Heart left ventricle (tissue), 13 donors: ENCODE data around the gene EPHB6.

Experiments used
- POLR2A ChIP-seq, 2 donors: fragments of 450-650 bp; IDR thresholded peaks; one replicate each; pipeline ENCODE4 v1.6.1; 2017; ENCODE audit warnings: antibody characterized with exemption in 2 of 2, mild to moderate bottlenecking in 2 of 2, moderate library complexity in 2 of 2
- TF ChIP-seq, protein P1 (sequence below), 12 donors: fragments of 200-600 bp; sonication (generic) in 4 of 12; IDR thresholded peaks; one replicate each; pipeline versions ENCODE4 v1.5.0 to v1.8.0; 2018 to 2022; ENCODE audit warnings: antibody characterized with exemption in 12 of 12, mild to moderate bottlenecking in 5 of 12
- donor health status: ischemic (EF 13 %, LVEDD 7.1; RV severe dilation, severe dysfunction).
- donor health status: DM: no; HTN: yes; CAD: no.
- donor health status: DM: no; HTN: no; CAD: no.
- donor health status: ischemic (EF 25% LVEDD 6.9; RV normal size, moderate dysfunction).
- donor health status: ischemic (EF 25% LVEDD 5.7; RV mildly dilated, moderate dysfunction).
- donor health status: ischemic (EF 35%, LVEDD 5.7; RV mildly dilated, moderate dysfunction).
- donor health status: nonischemic (EF 11% LVEDD 7.7; RV severe dilation, severe dysfunction).
- donor health status: DM: yes; HTN: yes; CAD: no.
- donor health status: PGD.
- donor health status: ischemic (EF 29% LVEDD 5.4; RV normal size, mild dysfunction).
- donor health status: nonischemic (EF 23%, LVEDD 6.1; RV moderate dilation, normal function).

DNA sequence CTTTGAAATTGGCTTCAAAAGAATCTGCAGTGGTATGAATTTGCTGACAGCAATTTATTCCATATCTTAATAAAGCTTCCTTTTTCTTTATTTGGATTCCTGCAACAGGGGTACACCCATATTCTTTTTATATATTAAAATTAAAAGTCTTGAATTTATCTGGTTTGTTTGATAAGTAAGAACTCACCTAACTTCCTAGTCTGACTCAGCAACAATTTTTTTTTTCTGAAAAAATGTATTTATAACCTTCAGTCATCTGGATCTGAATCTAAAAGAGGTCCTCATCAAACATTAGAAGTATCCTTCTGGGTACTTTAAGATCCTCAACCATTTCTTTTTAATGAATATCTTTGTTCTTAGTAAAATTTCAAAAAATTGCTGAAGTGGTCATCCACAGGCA, 4.5 kb downstream of the EPHB6 start:
- TF ChIP-seq, protein P1, sequence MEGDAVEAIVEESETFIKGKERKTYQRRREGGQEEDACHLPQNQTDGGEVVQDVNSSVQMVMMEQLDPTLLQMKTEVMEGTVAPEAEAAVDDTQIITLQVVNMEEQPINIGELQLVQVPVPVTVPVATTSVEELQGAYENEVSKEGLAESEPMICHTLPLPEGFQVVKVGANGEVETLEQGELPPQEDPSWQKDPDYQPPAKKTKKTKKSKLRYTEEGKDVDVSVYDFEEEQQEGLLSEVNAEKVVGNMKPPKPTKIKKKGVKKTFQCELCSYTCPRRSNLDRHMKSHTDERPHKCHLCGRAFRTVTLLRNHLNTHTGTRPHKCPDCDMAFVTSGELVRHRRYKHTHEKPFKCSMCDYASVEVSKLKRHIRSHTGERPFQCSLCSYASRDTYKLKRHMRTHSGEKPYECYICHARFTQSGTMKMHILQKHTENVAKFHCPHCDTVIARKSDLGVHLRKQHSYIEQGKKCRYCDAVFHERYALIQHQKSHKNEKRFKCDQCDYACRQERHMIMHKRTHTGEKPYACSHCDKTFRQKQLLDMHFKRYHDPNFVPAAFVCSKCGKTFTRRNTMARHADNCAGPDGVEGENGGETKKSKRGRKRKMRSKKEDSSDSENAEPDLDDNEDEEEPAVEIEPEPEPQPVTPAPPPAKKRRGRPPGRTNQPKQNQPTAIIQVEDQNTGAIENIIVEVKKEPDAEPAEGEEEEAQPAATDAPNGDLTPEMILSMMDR (IDR thresholded peaks at IDR 0.05) = no peak
- TF ChIP-seq POLR2A (IDR thresholded peaks at IDR 0.05) = no peak
